ENCODE results near the gene FAM168A. TPM values are rescaled to one million over a fixed set of nuclear protein-coding genes. Genes with fewer than 3 reads are reported as not detected.

Gene FAM168A
- total RNA-seq, 4 donors from 2014 or later, result 17.7 to 40.1 (median 22.2) TPM

DNA sequence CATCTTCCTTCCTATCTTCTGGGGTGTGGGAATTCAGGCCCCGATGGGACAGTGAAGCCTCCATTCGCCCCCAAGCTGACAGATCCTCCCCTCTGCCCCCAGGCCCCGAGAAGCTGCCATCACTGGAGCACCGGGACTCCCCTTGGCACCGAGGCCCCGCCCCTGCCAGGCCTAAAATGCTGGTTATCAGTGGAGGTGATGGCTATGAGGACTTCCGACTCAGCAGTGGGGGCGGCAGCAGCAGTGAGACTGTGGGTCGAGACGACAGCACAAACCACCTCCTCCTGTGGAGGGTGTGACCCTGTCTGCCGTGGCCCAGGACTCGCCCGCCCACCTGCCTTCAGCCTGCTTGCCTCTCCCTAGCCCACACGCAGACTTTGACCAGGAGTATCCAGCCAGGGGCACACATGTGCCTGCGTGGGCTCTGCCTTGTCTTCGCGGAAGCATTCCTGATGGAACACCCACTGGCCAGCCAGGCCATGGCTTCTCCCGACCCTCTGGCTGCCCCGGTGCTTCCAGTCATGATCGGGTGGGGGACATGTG, 230.4 kb downstream of the FAM168A start:
- no peak for TF ChIP-seq EP300 (IDR thresholded peaks at IDR 0.05)
- no peak for TF ChIP-seq POLR2A (IDR thresholded peaks at IDR 0.05)
- TF ChIP-seq POLR2AphosphoS5 (IDR thresholded peaks at IDR 0.05), result no peak
- TF ChIP-seq, protein P1, sequence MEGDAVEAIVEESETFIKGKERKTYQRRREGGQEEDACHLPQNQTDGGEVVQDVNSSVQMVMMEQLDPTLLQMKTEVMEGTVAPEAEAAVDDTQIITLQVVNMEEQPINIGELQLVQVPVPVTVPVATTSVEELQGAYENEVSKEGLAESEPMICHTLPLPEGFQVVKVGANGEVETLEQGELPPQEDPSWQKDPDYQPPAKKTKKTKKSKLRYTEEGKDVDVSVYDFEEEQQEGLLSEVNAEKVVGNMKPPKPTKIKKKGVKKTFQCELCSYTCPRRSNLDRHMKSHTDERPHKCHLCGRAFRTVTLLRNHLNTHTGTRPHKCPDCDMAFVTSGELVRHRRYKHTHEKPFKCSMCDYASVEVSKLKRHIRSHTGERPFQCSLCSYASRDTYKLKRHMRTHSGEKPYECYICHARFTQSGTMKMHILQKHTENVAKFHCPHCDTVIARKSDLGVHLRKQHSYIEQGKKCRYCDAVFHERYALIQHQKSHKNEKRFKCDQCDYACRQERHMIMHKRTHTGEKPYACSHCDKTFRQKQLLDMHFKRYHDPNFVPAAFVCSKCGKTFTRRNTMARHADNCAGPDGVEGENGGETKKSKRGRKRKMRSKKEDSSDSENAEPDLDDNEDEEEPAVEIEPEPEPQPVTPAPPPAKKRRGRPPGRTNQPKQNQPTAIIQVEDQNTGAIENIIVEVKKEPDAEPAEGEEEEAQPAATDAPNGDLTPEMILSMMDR (IDR thresholded peaks at IDR 0.05), result no peak
- H3K9me3 ChIP-seq, result no peaks in the 10 kb centered on the region
- peaks cover 34% of the 10 kb centered on the region for H3K36me3 ChIP-seq
- DNase-seq (ENCODE audit: low spot score in 2 of 2), result no peak
- no peaks in the 10 kb centered on the region for H3K4me1 ChIP-seq
- no peak overlapping the region for H3K4me3 ChIP-seq
- no peaks in the 10 kb centered on the region for H3K27me3 ChIP-seq
- no peak overlapping the region for H3K27ac ChIP-seq
- 85% methylated on average over 11 of the region's 20 CpGs for WGBS

DNA sequence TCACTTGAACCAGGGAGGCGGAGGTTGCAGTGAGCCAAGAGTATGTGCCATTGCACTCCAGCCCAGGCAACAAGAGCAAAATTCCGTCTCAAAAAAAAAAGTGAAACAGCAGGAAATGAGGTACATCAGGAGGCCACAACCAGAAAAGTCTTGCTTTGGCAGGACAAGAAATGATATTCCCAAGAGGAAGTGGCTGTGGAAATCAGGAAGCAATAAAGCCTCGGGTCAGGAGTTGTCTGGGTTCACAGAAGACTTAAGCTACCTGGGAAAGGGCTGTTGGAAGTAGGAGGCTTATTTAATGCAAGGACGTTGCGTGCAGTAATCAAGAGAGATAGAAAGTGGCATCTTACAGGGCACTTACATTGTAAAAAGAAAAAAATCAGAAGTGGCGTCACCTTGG, 231.0 kb downstream of the FAM168A start:
- Histone ChIP-seq H3K4me1 (no peaks in the 10 kb centered on the region), H3K36me3 (peaks cover 40% of the 10 kb centered on the region), H3K9me3 (no peaks in the 10 kb centered on the region), H3K27ac (no peak overlapping the region), H3K4me3 (no peak overlapping the region), H3K27me3 (no peaks in the 10 kb centered on the region)
- TF ChIP-seq, protein P1 (IDR thresholded peaks at IDR 0.05), result no peak
- no peak for TF ChIP-seq EP300 (IDR thresholded peaks at IDR 0.05)
- no peak for TF ChIP-seq POLR2AphosphoS5 (IDR thresholded peaks at IDR 0.05)
- WGBS, result 76% methylated on average over 6 of the region's 6 CpGs
- no peak for DNase-seq (ENCODE audit: low spot score in 2 of 2)

- Histone ChIP-seq H3K36me3 (peaks cover 45% of the 10 kb centered on the region), H3K27ac (no peak overlapping the region), H3K4me1 (no peaks in the 10 kb centered on the region), H3K4me3 (no peak overlapping the region), H3K27me3 (no peaks in the 10 kb centered on the region), H3K9me3 (no peaks in the 10 kb centered on the region)
- TF ChIP-seq, protein P1 (IDR thresholded peaks at IDR 0.05), result no peak
- TF ChIP-seq POLR2AphosphoS5 (IDR thresholded peaks at IDR 0.05) (no peak), EP300 (IDR thresholded peaks at IDR 0.05) (no peak), POLR2A (IDR thresholded peaks at IDR 0.05) (no peak)
- no peak for DNase-seq (ENCODE audit: low spot score in 2 of 2)
- 90% methylated on average over 4 of the region's 4 CpGs for WGBS
Measured at GRCh38 chr11:73366265-73366610, 231.7 kb downstream of the FAM168A start.

DNA sequence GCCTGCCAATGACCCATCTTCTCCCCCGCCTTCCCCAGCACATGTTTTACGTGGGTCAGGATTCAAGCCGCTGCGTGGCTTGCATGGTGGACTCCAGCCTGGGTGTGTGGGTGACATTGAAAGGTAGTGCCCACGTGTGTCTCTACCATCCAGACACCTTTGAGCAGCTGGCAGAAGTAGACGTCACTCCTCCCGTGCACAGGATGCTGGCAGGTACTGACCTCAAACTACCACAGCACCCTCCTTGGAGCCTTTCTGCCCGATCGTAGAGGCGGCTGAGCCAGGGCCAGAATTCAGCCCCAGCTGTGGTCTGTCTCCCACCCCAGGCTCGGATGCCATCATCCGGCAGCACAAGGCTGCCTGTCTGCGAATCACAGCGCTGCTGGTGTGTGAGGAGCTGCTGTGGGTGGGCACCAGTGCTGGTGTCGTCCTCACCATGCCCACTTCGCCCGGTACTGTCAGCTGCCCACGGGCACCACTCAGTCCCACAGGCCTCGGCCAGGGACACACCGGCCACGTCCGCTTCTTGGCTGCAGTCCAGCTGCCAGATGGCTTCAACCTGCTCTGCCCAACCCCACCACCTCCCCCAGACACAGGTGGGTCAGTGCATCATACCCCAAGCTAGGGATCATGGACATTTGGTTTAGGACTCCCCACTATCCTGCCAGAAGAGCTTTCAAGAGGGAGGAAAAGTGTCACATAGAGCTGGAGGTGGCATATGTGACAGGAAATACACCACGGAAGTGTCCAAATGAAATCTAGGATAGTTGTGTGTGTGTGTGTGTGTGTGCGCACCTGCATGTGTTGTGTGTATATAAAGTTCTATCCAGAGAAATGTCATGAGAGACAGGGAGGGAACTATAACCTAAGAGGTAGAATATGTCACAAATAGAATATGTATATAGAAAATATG, 232.3 kb downstream of the FAM168A start:
- no peak for DNase-seq (ENCODE audit: low spot score in 2 of 2)
- Histone ChIP-seq H3K9me3 (no peaks in the 10 kb centered on the region), H3K27ac (no peak overlapping the region), H3K4me3 (no peak overlapping the region), H3K27me3 (no peaks in the 10 kb centered on the region), H3K36me3 (peaks cover 51% of the 10 kb centered on the region), H3K4me1 (no peaks in the 10 kb centered on the region)
- TF ChIP-seq EP300 (IDR thresholded peaks at IDR 0.05) (no peak), POLR2AphosphoS5 (IDR thresholded peaks at IDR 0.05) (no peak), POLR2A (IDR thresholded peaks at IDR 0.05) (no peak)
- TF ChIP-seq, protein P1 (IDR thresholded peaks at IDR 0.05), result no peak
- 81% methylated on average over 14 of the region's 24 CpGs for WGBS

DNA sequence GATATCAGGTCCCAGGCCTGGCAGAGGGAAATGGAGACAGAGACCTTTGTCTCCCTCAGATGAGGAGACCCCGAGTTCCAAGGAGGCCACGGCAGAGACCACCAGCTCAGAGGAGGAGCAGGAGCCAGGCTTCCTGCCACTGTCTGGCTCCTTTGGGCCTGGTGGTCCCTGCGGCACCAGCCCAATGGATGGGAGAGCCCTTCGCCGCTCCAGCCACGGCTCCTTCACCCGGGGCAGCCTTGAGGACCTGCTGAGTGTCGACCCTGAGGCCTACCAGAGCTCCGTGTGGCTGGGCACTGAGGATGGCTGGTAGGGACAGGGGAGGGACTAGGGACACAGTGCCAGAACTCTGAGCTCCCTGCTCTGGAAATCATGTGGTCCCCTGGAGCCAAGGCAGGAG, 234.8 kb downstream of the FAM168A start:
- H3K27ac ChIP-seq, result no peak overlapping the region
- H3K27me3 ChIP-seq, result no peaks in the 10 kb centered on the region
- WGBS, result 90% methylated on average over 6 of the region's 9 CpGs
- H3K4me1 ChIP-seq, result no peaks in the 10 kb centered on the region
- TF ChIP-seq, protein P1 (IDR thresholded peaks at IDR 0.05), result no peak
- no peak for TF ChIP-seq POLR2A (IDR thresholded peaks at IDR 0.05)
- TF ChIP-seq EP300 (IDR thresholded peaks at IDR 0.05), result no peak
- no peak for TF ChIP-seq POLR2AphosphoS5 (IDR thresholded peaks at IDR 0.05)
- peaks cover 58% of the 10 kb centered on the region for H3K36me3 ChIP-seq
- H3K9me3 ChIP-seq, result no peaks in the 10 kb centered on the region
- no peak for DNase-seq (ENCODE audit: low spot score in 2 of 2)
- no peak overlapping the region for H3K4me3 ChIP-seq
